ENCODE results near the gene DNAI7.

GRCh38 chr12:25207846-25208245 is 12.9 kb upstream of the DNAI7 start:
- no peak for TF ChIP-seq RCOR1 (IDR thresholded peaks at IDR 0.05; ENCODE audit: low read depth, low read length)
- TF ChIP-seq E2F6 (IDR thresholded peaks at IDR 0.05; ENCODE audit: borderline replicate concordance, low read depth) = no peak
- no peak for TF ChIP-seq RFX5 (IDR thresholded peaks at IDR 0.05)
- no peak for TF ChIP-seq CTCF (IDR thresholded peaks at IDR 0.05)
- no peak for TF ChIP-seq POLR2AphosphoS2 (conservative IDR thresholded peaks at IDR 0.05; ENCODE audit: low read length)
- no peak for TF ChIP-seq RAD21 (conservative IDR thresholded peaks at IDR 0.05 in 1 of 2, IDR thresholded peaks at IDR 0.05 in 1 of 2)
- no peak for TF ChIP-seq JUN (IDR thresholded peaks at IDR 0.05)

Measured in A549 (cell line).